OCI-LY1 (cell line): ENCODE measurements around the gene MYG1.

Experiments
- EZH2 ChIP-seq: fragments of 200-600 bp; sonication (generic), shearing (Covaris generic); IDR thresholded peaks from 2 replicates; pipeline ENCODE4 v1.8.0; 2017; ENCODE audit warnings: borderline replicate concordance, mixed run types, mild to moderate bottlenecking, antibody characterized with exemption, low read length, moderate library complexity, mixed read lengths
- TF ChIP-seq, protein P1 (sequence below): fragments of 200-600 bp; sonication (generic), shearing (Covaris generic); IDR thresholded peaks from 2 replicates; pipeline ENCODE4 v1.5.1; 2017; ENCODE audit warnings: mild to moderate bottlenecking, antibody characterized with exemption, low read length, moderate library complexity, mixed read lengths

DNA sequence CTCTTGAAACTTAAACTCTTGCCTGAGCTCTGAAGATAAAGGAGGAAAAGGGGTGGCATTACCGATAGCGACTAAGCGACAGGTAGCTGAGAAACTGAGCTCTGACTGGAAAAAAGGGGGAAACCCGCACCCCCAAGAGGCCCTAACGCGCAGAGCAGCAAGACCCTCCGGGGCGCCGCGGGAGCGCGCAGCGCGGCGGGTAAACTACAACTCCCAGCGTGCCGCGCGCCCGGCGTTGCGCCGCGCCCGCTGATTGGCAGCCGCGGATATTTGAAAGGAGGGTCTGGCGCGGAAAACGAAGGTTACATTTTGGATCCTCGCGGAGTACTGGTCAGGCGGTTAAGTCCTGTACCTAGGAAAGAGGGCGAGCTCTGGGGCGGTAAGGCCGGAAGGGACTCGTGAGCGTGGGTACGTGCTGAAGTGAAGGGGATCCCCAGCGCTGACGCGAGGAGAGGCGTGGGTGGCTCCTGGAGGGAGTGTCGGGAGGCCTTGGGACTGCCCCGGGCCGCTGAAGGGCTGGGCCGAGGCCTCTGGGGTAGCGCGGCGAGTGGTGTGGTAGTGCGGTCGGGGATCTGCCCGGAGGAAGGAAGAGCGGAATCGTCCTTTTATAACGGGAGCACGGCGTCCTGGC is 31.4 kb upstream of the MYG1 start, which contains the start of gene ESPL1:
- TF ChIP-seq EZH2 = no peak
- TF ChIP-seq, protein P1, sequence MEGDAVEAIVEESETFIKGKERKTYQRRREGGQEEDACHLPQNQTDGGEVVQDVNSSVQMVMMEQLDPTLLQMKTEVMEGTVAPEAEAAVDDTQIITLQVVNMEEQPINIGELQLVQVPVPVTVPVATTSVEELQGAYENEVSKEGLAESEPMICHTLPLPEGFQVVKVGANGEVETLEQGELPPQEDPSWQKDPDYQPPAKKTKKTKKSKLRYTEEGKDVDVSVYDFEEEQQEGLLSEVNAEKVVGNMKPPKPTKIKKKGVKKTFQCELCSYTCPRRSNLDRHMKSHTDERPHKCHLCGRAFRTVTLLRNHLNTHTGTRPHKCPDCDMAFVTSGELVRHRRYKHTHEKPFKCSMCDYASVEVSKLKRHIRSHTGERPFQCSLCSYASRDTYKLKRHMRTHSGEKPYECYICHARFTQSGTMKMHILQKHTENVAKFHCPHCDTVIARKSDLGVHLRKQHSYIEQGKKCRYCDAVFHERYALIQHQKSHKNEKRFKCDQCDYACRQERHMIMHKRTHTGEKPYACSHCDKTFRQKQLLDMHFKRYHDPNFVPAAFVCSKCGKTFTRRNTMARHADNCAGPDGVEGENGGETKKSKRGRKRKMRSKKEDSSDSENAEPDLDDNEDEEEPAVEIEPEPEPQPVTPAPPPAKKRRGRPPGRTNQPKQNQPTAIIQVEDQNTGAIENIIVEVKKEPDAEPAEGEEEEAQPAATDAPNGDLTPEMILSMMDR = peak; percentile 69
